Measurements from ENCODE around the gene HFE.

The HFE gene

DNA sequence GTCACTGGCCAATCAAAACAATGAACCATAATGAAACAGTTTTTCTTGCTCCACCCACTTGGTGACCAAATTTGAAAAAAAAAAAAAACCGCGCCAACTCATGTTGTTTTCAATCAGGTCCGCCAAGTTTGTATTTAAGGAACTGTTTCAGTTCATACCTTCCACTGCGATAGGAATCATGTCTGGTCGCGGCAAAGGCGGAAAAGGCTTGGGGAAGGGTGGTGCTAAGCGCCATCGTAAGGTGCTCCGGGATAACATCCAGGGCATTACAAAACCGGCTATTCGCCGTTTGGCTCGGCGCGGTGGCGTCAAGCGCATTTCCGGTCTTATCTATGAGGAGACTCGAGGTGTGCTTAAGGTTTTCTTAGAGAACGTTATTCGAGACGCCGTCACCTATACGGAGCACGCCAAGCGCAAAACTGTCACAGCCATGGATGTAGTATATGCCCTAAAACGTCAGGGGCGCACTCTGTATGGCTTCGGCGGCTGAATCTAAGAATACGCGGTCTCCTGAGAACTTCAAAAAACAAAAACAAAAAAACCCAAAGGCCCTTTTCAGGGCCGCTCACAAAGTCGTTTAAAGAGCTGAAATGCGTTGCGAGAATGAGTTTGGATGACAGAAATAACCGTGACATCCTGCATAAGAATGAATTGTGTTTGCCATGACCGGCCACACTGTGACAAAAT lies 16.7 kb downstream of the HFE start (continued):
- TF ChIP-seq, protein P1, sequence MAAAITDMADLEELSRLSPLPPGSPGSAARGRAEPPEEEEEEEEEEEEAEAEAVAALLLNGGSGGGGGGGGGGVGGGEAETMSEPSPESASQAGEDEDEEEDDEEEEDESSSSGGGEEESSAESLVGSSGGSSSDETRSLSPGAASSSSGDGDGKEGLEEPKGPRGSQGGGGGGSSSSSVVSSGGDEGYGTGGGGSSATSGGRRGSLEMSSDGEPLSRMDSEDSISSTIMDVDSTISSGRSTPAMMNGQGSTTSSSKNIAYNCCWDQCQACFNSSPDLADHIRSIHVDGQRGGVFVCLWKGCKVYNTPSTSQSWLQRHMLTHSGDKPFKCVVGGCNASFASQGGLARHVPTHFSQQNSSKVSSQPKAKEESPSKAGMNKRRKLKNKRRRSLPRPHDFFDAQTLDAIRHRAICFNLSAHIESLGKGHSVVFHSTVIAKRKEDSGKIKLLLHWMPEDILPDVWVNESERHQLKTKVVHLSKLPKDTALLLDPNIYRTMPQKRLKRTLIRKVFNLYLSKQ (tag by site-specific recombination; IDR thresholded peaks at IDR 0.05; ENCODE audit: borderline replicate concordance), result no peak
- TF ChIP-seq ZNF830 (tag by site-specific recombination; IDR thresholded peaks at IDR 0.05; ENCODE audit: low read depth) (no peak), RBAK (tag by site-specific recombination; IDR thresholded peaks at IDR 0.05) (no peak), KLF7 (tag by site-specific recombination; IDR thresholded peaks at IDR 0.05; ENCODE audit: borderline replicate concordance) (peak; percentile 35; the same call in 1 of the 2 replicates), ZNF302 (tag by site-specific recombination; IDR thresholded peaks at IDR 0.05; ENCODE audit: low read depth) (no peak), ZNF2 (tag by site-specific recombination; IDR thresholded peaks at IDR 0.05) (peak; percentile 95), PRDM1 (tag by site-specific recombination; IDR thresholded peaks at IDR 0.05) (no peak), GLIS2 (tag by site-specific recombination; IDR thresholded peaks at IDR 0.05) (no peak), ZNF530 (tag by site-specific recombination; IDR thresholded peaks at IDR 0.05; ENCODE audit: low read depth) (no peak), ZNF311 (tag by site-specific recombination; IDR thresholded peaks at IDR 0.05; ENCODE audit: borderline replicate concordance) (no peak), ZNF747 (tag by site-specific recombination; IDR thresholded peaks at IDR 0.05) (no peak), ZSCAN18 (tag by site-specific recombination; IDR thresholded peaks at IDR 0.05) (no peak), YY1 (tag by site-specific recombination; IDR thresholded peaks at IDR 0.05) (peak; percentile 85), ZNF274 (IDR thresholded peaks at IDR 0.05; ENCODE audit: low read length) (no peak), ZNF274 (tag by site-specific recombination; IDR thresholded peaks at IDR 0.05; ENCODE audit: borderline replicate concordance) (no peak), MYNN (tag by site-specific recombination; IDR thresholded peaks at IDR 0.05; ENCODE audit: borderline replicate concordance) (no peak; the same call in 1 of the 2 replicates), ZNF777 (tag by site-specific recombination; IDR thresholded peaks at IDR 0.05; ENCODE audit: borderline replicate concordance) (no peak), ZBTB21 (tag by site-specific recombination; IDR thresholded peaks at IDR 0.05) (peak; percentile 73; the same call in 1 of the 2 replicates), ZBTB7A (tag by site-specific recombination; IDR thresholded peaks at IDR 0.05; ENCODE audit: low read depth) (no peak), ZNF670 (tag by site-specific recombination; IDR thresholded peaks at IDR 0.05; ENCODE audit: low read depth) (no peak), KLF10 (tag by site-specific recombination; IDR thresholded peaks at IDR 0.05) (peak; percentile 71; the same call in 1 of the 2 replicates), ZNF184 (tag by site-specific recombination; IDR thresholded peaks at IDR 0.05) (no peak), ZNF585B (tag by site-specific recombination; IDR thresholded peaks at IDR 0.05) (no peak), PATZ1 (tag by site-specific recombination; IDR thresholded peaks at IDR 0.05) (no peak), EGR2 (tag by site-specific recombination; IDR thresholded peaks at IDR 0.05; ENCODE audit: low read depth) (peak; percentile 74), ZNF10 (tag by site-specific recombination; IDR thresholded peaks at IDR 0.05) (peak; percentile 78)
- TF ChIP-seq, protein P2, sequence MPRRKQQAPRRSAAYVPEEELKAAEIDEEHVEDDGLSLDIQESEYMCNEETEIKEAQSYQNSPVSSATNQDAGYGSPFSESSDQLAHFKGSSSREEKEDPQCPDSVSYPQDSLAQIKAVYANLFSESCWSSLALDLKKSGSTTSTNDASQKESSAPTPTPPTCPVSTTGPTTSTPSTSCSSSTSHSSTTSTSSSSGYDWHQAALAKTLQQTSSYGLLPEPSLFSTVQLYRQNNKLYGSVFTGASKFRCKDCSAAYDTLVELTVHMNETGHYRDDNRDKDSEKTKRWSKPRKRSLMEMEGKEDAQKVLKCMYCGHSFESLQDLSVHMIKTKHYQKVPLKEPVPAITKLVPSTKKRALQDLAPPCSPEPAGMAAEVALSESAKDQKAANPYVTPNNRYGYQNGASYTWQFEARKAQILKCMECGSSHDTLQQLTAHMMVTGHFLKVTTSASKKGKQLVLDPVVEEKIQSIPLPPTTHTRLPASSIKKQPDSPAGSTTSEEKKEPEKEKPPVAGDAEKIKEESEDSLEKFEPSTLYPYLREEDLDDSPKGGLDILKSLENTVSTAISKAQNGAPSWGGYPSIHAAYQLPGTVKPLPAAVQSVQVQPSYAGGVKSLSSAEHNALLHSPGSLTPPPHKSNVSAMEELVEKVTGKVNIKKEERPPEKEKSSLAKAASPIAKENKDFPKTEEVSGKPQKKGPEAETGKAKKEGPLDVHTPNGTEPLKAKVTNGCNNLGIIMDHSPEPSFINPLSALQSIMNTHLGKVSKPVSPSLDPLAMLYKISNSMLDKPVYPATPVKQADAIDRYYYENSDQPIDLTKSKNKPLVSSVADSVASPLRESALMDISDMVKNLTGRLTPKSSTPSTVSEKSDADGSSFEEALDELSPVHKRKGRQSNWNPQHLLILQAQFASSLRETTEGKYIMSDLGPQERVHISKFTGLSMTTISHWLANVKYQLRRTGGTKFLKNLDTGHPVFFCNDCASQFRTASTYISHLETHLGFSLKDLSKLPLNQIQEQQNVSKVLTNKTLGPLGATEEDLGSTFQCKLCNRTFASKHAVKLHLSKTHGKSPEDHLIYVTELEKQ (tag by site-specific recombination; IDR thresholded peaks at IDR 0.05; ENCODE audit: borderline replicate concordance), result peak; percentile 62
- TF ChIP-seq, protein P3, sequence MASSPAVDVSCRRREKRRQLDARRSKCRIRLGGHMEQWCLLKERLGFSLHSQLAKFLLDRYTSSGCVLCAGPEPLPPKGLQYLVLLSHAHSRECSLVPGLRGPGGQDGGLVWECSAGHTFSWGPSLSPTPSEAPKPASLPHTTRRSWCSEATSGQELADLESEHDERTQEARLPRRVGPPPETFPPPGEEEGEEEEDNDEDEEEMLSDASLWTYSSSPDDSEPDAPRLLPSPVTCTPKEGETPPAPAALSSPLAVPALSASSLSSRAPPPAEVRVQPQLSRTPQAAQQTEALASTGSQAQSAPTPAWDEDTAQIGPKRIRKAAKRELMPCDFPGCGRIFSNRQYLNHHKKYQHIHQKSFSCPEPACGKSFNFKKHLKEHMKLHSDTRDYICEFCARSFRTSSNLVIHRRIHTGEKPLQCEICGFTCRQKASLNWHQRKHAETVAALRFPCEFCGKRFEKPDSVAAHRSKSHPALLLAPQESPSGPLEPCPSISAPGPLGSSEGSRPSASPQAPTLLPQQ (tag by site-specific recombination; IDR thresholded peaks at IDR 0.05), result peak; percentile 81; the same call in 1 of the 2 replicates
- TF ChIP-seq, protein P4, sequence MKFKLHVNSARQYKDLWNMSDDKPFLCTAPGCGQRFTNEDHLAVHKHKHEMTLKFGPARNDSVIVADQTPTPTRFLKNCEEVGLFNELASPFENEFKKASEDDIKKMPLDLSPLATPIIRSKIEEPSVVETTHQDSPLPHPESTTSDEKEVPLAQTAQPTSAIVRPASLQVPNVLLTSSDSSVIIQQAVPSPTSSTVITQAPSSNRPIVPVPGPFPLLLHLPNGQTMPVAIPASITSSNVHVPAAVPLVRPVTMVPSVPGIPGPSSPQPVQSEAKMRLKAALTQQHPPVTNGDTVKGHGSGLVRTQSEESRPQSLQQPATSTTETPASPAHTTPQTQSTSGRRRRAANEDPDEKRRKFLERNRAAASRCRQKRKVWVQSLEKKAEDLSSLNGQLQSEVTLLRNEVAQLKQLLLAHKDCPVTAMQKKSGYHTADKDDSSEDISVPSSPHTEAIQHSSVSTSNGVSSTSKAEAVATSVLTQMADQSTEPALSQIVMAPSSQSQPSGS (tag by site-specific recombination; IDR thresholded peaks at IDR 0.05; ENCODE audit: low read depth), result no peak
